Uterus (tissue), 2 donors: ENCODE data around the gene NELL2.

Experiments used
- POLR2A ChIP-seq, 2 donors: fragments of 450-650 bp; IDR thresholded peaks; one replicate each; pipeline ENCODE4 v1.6.1; 2016; ENCODE audit warnings: antibody characterized with exemption in 2 of 2, mild to moderate bottlenecking in 1 of 2, moderate library complexity in 1 of 2
- TF ChIP-seq, protein P1 (sequence below), 4 experiments: fragments of 200-600 bp in 2 of 4; fragments of 450-650 bp in 2 of 4; sonication (generic) in 2 of 4; IDR thresholded peaks; one replicate each; pipeline ENCODE4 v1.5.1; 2016 to 2019; ENCODE audit warnings: antibody characterized with exemption in 4 of 4, mild to moderate bottlenecking in 2 of 4, moderate library complexity in 1 of 4

DNA sequence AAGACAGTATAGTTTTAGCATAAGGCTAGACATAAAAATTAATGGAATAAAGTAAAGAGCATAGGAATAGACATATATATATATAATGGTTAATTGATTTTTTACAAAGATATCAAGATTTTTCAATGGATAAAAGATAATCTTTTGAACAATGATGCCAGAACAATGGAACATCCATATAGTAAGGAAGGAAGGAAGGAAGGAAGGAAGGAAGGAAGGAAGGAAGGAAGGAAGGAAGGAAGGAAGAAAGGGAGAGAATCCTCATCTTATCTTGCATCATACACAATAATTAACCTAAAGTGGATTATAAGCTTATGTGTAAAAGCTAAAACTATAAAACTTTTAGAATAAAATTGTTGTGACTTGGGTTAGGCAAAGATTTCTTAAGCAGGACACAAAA lies 9.8 kb upstream of the NELL2 start:
- TF ChIP-seq, protein P1, sequence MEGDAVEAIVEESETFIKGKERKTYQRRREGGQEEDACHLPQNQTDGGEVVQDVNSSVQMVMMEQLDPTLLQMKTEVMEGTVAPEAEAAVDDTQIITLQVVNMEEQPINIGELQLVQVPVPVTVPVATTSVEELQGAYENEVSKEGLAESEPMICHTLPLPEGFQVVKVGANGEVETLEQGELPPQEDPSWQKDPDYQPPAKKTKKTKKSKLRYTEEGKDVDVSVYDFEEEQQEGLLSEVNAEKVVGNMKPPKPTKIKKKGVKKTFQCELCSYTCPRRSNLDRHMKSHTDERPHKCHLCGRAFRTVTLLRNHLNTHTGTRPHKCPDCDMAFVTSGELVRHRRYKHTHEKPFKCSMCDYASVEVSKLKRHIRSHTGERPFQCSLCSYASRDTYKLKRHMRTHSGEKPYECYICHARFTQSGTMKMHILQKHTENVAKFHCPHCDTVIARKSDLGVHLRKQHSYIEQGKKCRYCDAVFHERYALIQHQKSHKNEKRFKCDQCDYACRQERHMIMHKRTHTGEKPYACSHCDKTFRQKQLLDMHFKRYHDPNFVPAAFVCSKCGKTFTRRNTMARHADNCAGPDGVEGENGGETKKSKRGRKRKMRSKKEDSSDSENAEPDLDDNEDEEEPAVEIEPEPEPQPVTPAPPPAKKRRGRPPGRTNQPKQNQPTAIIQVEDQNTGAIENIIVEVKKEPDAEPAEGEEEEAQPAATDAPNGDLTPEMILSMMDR (IDR thresholded peaks at IDR 0.05), result no peak
- no peak for TF ChIP-seq POLR2A (IDR thresholded peaks at IDR 0.05)
